H1 (cell line): ENCODE measurements around the gene KCNK2. TPM values are rescaled to one million over a fixed set of nuclear protein-coding genes. Genes with fewer than 3 reads are reported as not detected.

Experiments
- CHD7 ChIP-seq: fragments of 300-600 bp; sonication (generic); IDR thresholded peaks from 2 replicates; pipeline ENCODE4 v1.7.1; 2012; ENCODE audit warnings: low read length, moderate library complexity, mild to moderate bottlenecking, inconsistent platforms; ENCODE audit not compliant: insufficient replicate concordance
- MAFK ChIP-seq: IDR thresholded peaks from 2 replicates; pipeline ENCODE4 v1.6.1; 2012; ENCODE audit warnings: low read depth, mild to moderate bottlenecking, improper control_type of control experiment, low read length
- NRF1 ChIP-seq: IDR thresholded peaks from 2 replicates; pipeline ENCODE4 v1.6.1; 2011; ENCODE audit warnings: mild to moderate bottlenecking, low read depth, low read length, improper control_type of control experiment
- PHF8 ChIP-seq: fragments of 200-600 bp; sonication (generic); conservative IDR thresholded peaks from 2 replicates; pipeline ENCODE4 v1.7.1; 2012; ENCODE audit warnings: low read depth, mild to moderate bottlenecking, inconsistent platforms, low read length, moderate library complexity
- RFX5 ChIP-seq: IDR thresholded peaks from 2 replicates; pipeline ENCODE4 v1.6.1; 2011; ENCODE audit warnings: low read depth, low read length, improper control_type of control experiment, borderline replicate concordance
- RNF2 ChIP-seq: fragments of 200-900, 300-1000 bp; sonication (generic); IDR thresholded peaks from 2 replicates; pipeline ENCODE4 v1.7.1; 2016; ENCODE audit warnings: borderline replicate concordance, low read depth, mild to moderate bottlenecking, antibody characterized with exemption, low read length; ENCODE audit not compliant: poor library complexity, severe bottlenecking; ENCODE audit errors: missing control alignments
- SIX5 ChIP-seq: IDR thresholded peaks from 2 replicates; pipeline ENCODE4 v1.6.1; 2011; ENCODE audit warnings: mild to moderate bottlenecking, low read depth, low read length
- TAF1 ChIP-seq: IDR thresholded peaks from 2 replicates; pipeline ENCODE4 v1.6.1; 2011; ENCODE audit warnings: mild to moderate bottlenecking, low read depth, low read length
- TBP ChIP-seq: IDR thresholded peaks from 2 replicates; pipeline ENCODE4 v1.6.1; 2011; ENCODE audit warnings: low read depth, low read length, improper control_type of control experiment
- polyA plus RNA-seq, 7 experiments: library from polyadenylated mRNA; depleted of rRNA in 3 of 7; stranded (reverse) in 5 of 7; unstranded in 2 of 7; fragments of >200 nt in 5 of 7; fragments of 200-250 nt in 2 of 7; gene quantifications; 1 replicate in 5 of 7; 2 replicates in 1 of 7; 4 replicates in 1 of 7; pipeline versions ENCODE4 v1.2.1 to v1.2.3, GENCODE V29; 2011 to 2013; ENCODE audit warnings: missing spikeins in 2 of 7, mixed read lengths in 2 of 7
- total RNA-seq: library from RNA; stranded (reverse); fragmentation: NEBNext Ultra II Directional; extraction: Animal tissue kit (Norgen Biotek cat#: 25700); gene quantifications from 2 replicates; pipeline ENCODE4 v1.2.1, GENCODE V29; 2021

KCNK2 gene
- total and polyA plus RNA-seq, 2 of the 8 experiments (the other 6 are each of a cell fraction or from before 2014, with no cell fraction given), result 0.59 to 1.2 TPM

GRCh38 chr1:215267495-215267894, 185.0 kb downstream of the KCNK2 start (continued):
- TF ChIP-seq CHD7, result no peak
- TF ChIP-seq RNF2, result no peak
- TF ChIP-seq TAF1, result no peak
- TF ChIP-seq RFX5, result no peak
- TF ChIP-seq MAFK, result no peak
- no peak for TF ChIP-seq TBP
- TF ChIP-seq NRF1, result no peak
- TF ChIP-seq SIX5, result no peak
- no peak for TF ChIP-seq PHF8
